Putamen (tissue), 1 donor: ENCODE results near the gene ACCSL.

Experiments
- DNase-seq: peaks from one replicate; pipeline ENCODE4 v3.0.0-alpha.2; 2016; ENCODE audit warnings: low spot score

ACCSL gene

DNA sequence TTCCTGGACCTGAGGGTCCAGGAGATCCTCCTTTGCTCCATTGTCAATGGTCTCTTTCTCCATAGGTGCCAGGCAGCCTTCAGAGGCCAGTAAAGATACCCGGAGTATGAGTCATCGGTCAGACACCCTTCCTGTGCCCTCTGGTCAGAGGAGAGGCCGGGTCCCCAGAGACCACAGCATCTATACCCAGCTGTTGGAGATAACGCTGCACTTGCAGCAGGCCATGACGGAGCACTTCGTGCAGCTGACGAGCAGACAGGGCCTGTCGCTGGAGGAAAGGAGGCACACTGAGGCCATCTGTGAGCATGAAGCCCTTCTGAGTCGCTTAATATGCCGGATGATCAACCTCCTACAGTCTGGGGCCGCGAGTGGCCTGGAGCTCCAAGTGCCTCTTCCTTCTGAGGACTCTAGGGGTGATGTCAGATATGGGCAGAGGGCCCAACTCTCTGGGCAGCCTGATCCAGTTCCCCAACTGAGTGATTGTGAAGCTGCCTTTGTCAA lies at the start of gene ACCSL:
TSS of gene ACCSL (plus strand) at position 51 of the 501 bp plus-strand sequence. CDS start at position 107, 56 bp downstream.
- DNase-seq, result no peak

DNA sequence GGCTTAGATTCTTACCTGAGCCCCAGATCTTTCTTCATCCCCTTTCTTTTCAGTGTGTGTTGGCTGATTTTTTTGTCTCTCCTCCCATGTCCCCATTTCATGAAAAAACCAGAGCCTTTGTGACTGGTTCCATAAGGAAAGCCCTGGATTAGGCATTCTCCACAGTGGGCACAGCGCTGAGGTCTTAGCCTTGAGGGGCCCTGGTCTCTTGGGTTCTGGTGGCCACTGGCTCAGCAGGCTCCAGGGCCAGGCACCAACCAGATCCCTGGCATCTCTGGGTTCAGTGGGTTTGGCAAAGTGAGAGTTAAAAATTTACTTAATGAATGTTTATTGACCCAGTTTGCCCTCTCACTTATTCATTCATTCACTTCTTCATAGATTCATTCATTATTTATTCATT lies 49.5 kb upstream of the ACCSL start:
- DNase-seq, result no peak

DNA sequence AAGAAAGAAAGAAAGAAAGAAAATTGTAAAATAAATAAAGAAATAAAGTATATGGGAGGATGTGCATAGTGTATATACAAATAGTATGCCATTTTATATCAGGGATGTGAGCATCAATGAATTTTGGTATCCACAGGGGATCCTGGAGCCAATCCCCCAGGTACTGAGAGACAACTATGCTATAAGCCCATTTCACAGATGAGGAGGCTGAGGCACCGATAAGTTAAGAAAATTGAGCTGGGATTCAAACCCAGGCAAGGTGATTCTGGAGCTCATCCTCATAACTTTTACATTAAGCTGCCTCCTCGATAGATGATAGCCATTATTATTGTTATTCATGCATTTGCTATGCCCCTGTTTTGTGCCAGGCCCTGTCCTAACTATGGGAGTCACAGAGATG lies 47.0 kb upstream of the ACCSL start:
- no peak for DNase-seq

DNA sequence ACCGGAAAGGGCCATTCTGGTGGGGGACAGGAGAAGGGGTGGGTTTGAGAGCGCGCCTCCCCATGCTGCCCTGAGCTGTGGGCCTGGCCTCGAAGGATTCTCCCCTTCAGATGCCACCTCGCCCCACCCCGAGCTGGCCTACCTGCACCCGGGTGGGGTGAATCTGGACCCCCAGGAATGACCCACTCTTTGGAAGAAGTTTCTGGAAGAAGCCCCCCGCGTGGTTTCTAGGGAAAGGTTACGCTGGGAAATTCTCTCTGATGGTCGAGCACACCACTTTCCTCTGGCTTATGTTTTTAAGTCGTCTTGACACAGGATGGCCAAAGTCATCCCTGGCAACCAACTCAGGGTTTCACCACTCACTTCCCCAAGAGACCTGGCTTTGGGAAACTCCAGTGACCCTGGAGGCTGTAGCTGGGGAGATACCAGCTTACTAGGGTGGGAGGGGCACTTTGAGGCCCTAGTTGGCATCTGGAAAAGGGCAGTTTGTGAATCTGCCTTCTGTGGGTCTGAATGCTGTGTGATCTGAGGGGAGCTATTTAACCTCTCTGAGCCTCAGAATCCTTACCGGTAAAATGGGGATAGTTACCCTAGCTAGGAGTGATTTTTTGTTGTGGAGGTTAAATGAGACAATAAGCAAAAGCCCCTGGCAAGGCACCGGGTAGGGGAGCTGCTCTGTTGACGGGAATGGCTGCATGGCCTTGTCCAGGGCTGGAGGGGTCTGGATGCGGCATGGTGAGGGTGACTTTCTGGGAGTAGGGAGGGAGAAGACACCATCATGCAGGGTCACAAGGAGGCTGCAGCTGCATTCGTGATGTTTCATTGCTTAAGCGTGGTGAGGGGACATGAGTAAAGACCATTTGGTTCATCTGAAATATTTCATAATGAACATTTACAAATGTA lies 45.3 kb upstream of the ACCSL start:
- DNase-seq, result no peak

DNA sequence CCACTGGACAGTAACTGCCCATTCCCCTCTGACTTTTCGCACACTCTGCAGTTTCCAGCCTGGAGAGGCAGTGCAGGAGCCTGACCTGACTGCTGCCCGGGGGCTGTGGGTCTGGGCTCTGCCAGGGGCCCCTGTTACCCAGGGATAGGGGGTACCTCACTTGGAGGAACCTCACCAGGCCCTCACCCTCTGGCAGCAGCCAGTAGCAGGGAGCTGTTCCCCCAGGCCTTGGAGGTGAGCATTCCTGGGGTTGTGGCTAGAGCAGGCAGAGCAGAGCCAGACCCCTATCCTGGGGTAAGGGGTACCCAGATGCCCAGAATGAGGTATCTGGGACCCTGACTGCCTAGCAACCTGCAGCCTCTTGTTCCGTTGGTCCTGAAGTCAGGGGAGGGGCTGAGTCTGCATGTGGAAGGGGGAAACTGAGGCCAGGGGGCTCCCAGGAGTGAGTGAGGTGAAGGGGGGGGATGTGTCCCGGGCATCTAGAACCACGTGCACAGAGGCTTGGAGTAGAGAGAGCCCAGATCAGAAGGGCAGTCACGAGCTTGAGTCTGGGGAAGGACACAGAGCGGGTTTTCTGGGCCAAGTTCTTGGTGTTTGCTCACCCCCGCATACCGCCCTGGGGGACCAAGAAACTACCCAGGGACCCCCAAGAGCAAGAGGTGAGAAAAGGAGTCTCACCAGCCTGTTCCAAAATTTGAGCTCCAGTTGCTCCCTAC lies 43.9 kb upstream of the ACCSL start:
- no peak for DNase-seq

DNA sequence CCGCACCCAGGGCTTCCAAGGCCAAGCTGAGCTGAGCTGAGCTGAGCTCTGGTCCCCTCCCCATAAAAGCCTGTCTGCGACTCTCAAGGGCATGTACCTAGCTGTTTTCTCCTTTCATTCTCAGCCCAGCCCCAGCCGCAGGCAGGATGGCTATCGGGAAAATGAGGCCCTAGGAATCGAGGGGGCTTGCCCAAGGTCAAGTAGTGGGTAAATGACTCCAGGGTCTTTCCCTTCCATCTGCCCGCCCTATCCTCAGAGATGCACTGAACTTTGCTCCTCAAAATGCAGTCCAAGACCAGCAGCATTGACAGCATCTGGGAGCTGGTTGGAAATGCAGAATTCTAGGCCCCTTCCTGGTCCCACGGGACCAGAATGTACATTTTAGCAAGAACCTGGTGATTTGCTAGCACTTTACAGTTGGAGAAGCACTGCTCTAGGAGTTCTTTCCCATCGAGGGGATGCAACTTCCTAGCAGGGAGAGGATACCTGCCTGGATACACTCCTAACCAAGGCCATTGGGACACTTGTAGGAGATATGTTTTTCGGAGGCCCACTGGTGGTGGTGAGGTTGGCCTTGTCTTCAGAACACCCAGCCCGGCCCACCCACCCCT lies 43.2 kb upstream of the ACCSL start:
- no peak for DNase-seq

DNA sequence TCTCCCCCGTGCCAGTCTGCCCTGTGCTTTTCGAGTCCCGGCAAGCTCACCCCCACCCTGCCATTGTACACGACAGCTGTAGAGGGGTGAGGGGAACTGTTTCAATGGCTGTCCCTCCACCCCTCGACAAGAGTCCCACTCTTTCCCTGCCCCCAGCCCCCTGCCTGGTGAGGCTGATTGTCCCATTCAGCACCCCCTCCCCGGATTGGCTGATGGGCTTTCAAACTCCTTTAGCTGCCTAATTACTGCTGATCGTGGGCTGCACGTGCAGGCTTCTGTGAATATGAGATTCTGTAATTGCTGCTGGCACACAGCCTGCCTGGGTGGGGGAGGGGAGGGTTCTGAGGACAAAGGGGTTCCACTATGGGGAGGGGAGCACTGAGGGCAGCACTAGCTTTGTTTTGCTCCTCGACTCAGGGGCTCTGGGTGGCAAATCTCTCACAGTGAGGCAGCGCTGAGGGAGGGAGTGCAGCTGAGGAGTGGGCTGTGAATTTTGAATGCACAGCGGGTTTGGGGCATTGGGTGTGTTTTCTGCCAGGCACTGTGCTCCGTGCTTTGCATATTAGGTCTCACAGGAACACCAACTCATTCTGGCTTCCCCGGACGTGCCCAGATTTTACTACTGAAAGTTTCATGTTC lies 42.6 kb upstream of the ACCSL start:
- no peak for DNase-seq

DNA sequence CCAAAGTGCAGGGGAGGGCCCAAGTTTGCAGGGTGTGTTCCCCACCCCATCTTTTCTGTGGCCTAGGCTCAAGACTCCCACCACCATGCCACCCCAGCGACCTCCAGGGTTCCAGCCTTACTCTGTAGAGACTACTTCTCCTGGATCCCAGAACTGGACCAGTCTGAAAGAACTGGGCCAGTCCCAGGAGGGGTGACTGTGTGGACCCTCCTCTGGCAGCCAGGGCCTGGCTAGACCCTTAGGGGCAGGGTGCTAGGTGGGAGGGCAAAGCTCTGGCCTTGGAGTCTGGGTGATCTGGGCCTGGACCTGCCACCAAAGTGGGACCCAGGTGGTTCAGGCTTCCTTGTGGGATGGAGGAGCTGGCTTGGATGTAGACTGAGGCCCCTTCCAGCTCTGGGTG lies 41.8 kb upstream of the ACCSL start:
- no peak for DNase-seq

DNA sequence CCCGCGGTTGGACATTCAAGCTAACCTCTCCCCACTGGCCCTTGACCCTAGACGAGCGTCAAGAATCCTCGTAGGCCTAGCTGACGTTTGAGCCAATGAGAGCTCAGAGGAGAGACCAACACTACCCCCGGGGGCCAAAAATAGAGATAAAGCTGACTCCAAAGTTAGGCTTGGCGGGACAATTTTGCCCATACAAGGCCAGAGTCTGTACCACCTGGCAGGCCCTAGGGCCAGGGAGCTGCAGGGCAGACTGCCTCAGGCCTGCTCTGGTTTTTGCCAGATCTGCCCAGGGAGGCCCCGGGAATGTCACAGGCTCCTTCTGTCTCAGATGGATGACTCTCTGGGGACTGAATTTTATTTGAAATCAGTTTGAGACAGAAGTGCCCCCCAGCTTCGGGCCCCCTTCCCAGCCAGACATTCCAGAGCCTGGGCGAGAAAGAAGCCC lies 40.8 kb upstream of the ACCSL start:
- no peak for DNase-seq

DNA sequence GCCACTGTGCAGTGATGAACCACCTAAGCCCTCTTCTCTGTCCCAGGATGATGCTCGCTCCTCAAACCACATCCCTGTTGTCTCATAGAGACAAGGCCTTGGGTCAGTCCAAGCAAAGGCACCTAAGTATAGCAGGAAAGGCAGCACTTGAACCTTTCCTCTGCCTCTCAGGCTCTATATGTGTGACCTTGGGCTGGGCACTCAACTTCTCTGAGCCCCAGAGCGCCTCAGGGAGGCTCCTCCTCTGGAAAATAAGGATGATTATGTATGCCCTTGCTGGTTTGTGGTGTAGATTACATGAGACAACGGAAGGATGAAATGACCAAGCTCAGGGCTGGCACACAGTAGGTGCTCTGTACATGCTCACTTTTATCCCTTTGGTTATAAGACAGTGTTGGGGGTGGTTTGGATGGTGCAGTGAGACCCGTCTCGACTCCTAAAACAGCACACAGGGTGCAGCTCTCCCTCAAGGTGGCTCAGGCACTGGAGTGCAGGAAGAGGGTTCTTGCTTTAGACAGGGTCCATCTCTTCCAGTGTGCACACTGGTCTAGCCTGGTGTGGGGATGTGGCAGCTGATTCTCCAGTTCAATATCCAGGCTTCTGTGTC lies 40.2 kb upstream of the ACCSL start:
- DNase-seq, result no peak

DNA sequence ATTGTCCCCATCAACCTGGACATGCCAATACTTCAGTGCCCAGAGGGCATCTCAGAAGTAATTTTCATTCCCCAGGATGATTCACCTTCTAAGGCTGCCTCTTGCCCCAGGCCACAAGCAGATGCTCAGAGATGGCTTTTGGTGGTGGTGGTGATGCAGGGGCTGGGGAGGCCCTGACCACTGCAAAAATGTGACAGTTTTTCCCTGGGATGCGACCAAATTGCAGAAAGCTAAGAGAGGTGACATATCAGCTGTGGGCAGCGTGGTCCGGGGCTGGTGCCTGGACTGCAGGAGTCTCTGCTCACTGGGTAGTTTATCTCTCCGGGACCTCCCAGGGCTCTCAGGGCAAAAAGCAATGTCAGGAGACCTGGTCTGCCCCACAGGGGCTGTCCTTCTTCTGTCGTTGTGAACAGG lies 39.7 kb upstream of the ACCSL start:
- DNase-seq, result no peak

DNA sequence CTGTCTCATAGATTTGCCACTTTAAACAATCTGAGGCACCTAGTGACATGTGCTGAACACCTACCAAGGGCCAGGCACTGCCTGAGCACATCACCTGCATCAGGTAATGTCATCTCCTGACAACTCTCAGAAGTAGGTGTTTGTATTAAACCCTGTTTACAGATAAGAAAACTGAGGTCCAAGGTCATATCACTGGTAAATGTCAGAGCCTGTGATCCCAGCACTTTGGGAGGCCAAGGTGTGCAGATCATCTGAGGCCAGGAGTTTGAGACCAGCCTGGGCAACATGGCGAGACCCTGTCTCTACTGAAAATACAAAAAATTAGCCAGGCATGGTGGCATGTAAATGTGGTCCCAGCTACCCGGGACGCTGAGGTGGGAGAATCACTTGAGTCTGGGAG lies 39.1 kb upstream of the ACCSL start:
- no peak for DNase-seq

DNA sequence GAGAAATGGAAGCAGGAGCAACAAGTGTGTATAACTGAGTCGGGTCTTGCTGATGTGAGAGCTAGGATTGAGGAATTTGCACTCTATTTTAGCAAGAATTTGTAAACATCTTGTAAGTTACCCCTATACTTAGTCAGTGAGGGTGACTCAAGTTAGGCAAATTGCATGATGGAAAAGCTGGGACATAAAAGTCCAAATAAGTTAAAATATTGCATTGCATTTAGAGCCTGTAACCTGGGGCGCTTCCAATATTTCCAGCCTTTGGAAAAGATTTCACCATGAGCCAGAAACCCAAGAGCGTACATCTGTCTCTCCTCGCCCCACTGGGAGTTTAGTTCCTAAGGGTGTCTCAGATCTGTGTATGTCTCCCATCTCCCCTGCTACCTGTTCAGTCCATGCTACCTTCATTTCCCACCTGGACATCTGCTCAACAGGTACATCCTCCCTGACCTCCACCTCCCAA lies 37.0 kb upstream of the ACCSL start:
- DNase-seq, result no peak

DNA sequence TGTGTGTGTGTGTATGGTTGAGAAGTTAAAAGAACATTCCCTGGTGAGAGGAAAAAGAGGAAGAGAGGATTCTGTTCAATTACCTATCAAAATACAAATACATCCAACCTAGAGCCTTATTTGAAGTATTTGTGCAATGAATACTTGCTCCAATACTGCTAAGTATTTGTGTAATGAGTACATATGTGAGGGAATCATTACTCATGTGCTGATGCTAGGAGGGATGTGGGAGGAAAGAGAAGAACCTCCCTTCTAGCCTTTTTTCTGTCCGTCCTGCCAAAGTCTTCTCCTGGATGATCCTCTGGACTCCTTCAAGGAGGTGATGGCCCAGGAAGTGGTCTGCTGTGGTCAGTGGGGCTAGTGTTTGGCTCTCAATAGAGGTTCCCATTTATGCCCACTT lies 36.0 kb upstream of the ACCSL start:
- DNase-seq, result no peak

DNA sequence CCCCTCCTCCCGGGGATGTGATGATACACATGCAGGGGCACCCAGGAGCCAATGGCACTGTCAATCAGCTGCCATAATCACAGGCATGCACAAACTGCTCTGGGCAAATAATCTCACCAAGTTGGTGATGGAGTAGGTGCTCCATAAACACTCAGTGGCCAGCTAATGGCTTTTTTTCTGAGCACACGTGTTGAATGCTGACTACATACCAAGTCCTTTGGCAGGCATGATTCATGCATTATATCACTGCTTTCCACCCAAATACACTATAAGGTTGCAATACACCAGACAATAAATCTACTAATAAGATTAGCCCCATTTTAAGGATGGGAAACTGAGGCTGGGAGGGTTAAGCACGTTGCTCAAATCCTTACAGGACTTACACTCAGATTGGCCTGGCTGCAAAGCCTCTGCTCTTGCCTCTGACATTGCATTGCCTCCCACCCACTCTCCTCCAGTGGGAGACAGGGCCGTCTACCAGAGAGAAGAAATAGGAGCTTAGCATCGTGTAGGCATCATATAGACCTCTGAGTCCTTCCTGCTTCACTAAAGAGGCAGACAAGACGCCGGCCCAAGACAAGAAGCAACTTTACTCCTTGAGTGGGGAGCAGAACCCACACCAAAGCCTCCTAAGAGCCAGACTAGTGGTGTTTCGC lies 32.7 kb upstream of the ACCSL start:
- no peak for DNase-seq

DNA sequence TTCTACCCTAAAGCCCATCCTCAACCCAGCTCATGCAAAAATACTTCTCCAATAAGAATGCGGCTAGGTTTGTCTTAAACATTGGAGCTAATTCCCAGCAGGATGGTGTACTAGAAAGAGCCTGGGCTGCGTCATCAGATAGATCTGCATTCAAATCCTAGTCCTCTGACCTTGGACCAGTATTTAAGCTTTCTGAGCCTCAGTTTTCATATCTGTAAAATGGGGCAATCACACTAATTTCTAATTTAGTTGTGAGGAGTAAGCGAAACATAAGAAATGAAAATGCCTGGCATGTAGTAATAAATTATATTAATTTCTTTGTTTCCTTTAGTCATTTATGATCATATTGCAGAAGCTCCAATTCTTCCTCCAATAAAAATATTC lies 32.2 kb upstream of the ACCSL start:
- no peak for DNase-seq

DNA sequence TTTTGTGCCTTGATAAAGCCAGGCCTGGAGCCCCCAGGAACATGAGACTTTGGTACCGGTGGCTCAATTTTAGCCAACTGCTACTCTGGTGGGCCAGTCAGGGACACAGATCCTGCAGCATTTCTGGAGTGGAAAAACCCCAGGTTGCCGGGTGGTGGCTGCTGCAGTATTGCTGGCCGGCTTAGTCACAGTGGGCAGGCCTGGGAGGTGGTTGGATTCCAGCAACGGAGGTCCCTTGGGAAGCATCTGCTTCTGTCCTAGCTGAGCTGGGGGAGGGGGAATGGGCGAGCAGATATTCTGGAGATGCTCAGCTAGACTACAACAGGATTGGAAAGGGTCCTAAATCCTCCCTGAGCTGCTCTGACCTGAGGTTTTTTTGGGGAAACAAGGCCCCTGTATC lies 31.6 kb upstream of the ACCSL start:
- no peak for DNase-seq

DNA sequence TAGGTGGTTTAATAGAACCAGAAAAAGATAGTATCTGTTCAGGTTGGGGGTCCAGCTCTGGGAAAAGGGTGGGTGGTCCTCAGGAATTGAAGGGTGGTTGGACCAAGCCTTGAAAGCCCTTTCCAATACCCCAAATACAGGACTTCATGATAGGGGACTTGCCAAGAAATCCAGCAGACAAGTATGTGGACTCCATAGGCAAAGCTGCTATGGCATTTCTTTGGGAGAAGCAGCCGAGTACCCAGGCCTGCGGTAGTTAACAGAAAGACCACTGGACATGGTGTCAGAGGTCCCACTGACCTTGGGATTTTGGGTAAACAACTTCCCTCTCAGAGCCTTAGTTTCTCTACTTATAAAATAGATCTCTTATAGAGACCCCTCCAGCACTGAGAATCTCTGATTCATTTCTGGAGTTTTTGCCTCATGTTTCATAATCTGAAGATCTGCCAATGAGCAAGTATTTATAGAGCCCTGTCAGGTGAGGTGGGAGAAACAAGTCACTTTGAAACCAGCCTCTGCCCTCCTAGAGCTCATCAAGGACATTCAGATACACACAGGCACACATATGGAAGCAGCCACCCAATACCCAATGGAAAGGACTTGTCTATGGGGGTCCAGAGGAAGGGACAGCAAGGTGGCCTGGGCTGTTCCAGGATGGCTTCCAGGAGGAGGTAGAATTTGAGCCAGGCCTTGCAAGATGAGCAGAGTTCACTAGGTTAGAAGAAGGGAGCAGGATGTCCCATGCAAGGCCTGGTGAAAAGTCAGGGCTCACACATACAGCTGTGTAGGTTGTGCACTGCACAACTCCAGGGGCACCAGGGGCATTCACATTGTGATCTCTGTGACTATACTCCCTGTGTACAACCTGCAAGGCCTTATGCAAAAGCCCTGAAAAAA lies 31.0 kb upstream of the ACCSL start:
- no peak for DNase-seq

DNA sequence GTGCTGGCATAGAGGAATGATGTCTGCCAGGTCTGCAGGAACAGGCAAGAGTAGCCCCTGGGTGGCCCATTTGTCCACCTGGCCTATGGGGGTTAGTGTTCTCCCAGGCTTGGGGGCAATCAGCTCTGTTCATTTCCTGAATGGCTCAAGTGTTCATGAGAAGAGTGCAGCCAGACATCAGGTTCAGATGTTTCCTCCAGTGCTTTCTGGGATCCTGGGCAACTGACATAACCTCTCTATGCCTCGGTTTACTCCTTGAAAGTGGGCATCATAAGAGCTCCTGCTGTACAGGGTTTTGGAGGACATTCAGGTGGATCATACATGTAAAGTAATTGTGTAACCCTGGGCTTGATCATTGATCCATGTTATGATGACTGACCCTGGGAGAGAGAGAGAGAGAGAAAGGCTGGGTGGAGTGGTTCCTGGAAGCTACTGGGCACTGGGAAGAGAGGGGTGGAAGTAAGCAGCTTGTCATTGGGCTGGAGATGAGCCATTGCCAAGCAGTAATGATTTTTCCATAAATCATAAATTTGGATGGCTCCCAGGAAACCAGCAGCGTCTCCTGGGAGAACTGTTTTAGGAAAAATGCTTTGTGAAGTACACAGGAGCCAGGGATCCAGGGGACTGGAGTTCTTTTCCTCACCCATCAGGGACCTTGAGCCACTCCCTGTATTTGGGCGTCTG lies 30.2 kb upstream of the ACCSL start:
- DNase-seq, result no peak

DNA sequence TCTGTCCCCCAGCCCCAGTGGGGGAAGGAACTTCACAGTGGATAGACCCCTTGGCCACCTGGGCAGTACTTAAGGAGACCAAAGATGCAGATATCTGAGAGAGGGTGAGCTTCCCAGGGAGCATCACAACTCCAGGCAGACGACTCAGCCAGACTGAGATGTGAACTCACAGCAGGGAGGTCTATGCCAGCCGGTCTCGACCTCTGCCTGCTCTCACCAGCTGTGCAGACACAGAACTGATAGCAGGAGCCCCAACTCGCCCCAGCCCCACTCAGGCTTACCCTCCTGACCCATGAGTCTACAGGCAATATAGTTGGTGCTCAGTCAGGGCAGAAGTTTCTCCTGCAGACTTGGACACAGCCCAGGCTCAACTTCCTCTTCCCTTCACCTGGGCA lies 29.7 kb upstream of the ACCSL start:
- no peak for DNase-seq
